Nephron (organoid): ENCODE data around the gene RALGPS1.

ENCODE experiments used
- H3K27ac Mint-ChIP-seq, 3 experiments: 2 replicates each; pipeline ENCODE4 v1.8.0; 2020; ENCODE audit warnings: mixed read lengths in 3 of 3, mild to moderate bottlenecking in 2 of 3, moderate library complexity in 1 of 3
- H3K27me3 Mint-ChIP-seq: 2 replicates; pipeline ENCODE4 v1.8.0; 2021; ENCODE audit warnings: low read depth, mild to moderate bottlenecking, moderate library complexity, mixed read lengths
- H3K36me3 Mint-ChIP-seq: 2 replicates; pipeline ENCODE4 v1.8.0; 2020; ENCODE audit warnings: low read depth, mixed read lengths
- H3K4me1 Mint-ChIP-seq: 2 replicates; pipeline ENCODE4 v1.8.0; 2020; ENCODE audit warnings: mixed read lengths
- H3K4me3 Mint-ChIP-seq, 3 experiments: 2 replicates each; pipeline ENCODE4 v1.8.0; 2020; ENCODE audit warnings: mild to moderate bottlenecking in 3 of 3, mixed read lengths in 3 of 3, moderate library complexity in 2 of 3
- H3K9me3 Mint-ChIP-seq: 2 replicates; pipeline ENCODE4 v1.8.0; 2020; ENCODE audit warnings: mixed read lengths
- CTCF ChIP-seq, 3 experiments: fragments of 200-600 bp; sonication (generic); IDR thresholded peaks; one replicate each; pipeline ENCODE4 v1.5.0; 2021; ENCODE audit warnings: antibody characterized with exemption in 3 of 3; ENCODE audit not compliant: unreplicated experiment in 3 of 3

RALGPS1 gene

GRCh38 chr9:127189628-127190027, 275.0 kb downstream of the RALGPS1 start:
- Mint-ChIP-seq H3K36me3 (no peaks in the 10 kb centered on the region), H3K4me1 (peaks cover 44% of the 10 kb centered on the region)

GRCh38 chr9:127192744-127193143, 278.2 kb downstream of the RALGPS1 start:
- no peaks in the 10 kb centered on the region for H3K9me3 Mint-ChIP-seq
- no peak for TF ChIP-seq CTCF (IDR thresholded peaks at IDR 0.05; ENCODE audit: unreplicated experiment in 3 of 3)
- H3K4me3 Mint-ChIP-seq: no peak overlapping the region
- no peak overlapping the region for H3K27ac Mint-ChIP-seq
- H3K4me1 Mint-ChIP-seq: peaks cover 20% of the 10 kb centered on the region
- no peaks in the 10 kb centered on the region for H3K36me3 Mint-ChIP-seq
- peaks cover 7% of the 10 kb centered on the region for H3K27me3 Mint-ChIP-seq

More at GRCh38 chr9:127189628-127190027, 275.0 kb downstream of the RALGPS1 start:
- Mint-ChIP-seq H3K9me3 (no peaks in the 10 kb centered on the region), H3K27ac (no peak overlapping the region), H3K4me3 (no peak overlapping the region), H3K27me3 (peaks cover 10% of the 10 kb centered on the region)
- no peak for TF ChIP-seq CTCF (IDR thresholded peaks at IDR 0.05; ENCODE audit: unreplicated experiment in 3 of 3)

- H3K27ac Mint-ChIP-seq: no peak overlapping the region
- H3K4me1 Mint-ChIP-seq: peaks cover 26% of the 10 kb centered on the region
- H3K27me3 Mint-ChIP-seq: peaks cover 7% of the 10 kb centered on the region
- no peaks in the 10 kb centered on the region for H3K9me3 Mint-ChIP-seq
- H3K4me3 Mint-ChIP-seq: no peak overlapping the region
- no peak for TF ChIP-seq CTCF (IDR thresholded peaks at IDR 0.05; ENCODE audit: unreplicated experiment in 3 of 3)
- no peaks in the 10 kb centered on the region for H3K36me3 Mint-ChIP-seq
Observed at GRCh38 chr9:127193483-127193882, 278.9 kb downstream of the RALGPS1 start.

- Mint-ChIP-seq H3K36me3 (no peaks in the 10 kb centered on the region), H3K27me3 (peaks cover 3% of the 10 kb centered on the region), H3K27ac (no peak overlapping the region), H3K4me1 (peaks cover 13% of the 10 kb centered on the region), H3K4me3 (no peak overlapping the region), H3K9me3 (no peaks in the 10 kb centered on the region)
- TF ChIP-seq CTCF (IDR thresholded peaks at IDR 0.05; ENCODE audit: unreplicated experiment in 3 of 3): no peak
Observed at GRCh38 chr9:127194881-127195713, 280.5 kb downstream of the RALGPS1 start.

DNA sequence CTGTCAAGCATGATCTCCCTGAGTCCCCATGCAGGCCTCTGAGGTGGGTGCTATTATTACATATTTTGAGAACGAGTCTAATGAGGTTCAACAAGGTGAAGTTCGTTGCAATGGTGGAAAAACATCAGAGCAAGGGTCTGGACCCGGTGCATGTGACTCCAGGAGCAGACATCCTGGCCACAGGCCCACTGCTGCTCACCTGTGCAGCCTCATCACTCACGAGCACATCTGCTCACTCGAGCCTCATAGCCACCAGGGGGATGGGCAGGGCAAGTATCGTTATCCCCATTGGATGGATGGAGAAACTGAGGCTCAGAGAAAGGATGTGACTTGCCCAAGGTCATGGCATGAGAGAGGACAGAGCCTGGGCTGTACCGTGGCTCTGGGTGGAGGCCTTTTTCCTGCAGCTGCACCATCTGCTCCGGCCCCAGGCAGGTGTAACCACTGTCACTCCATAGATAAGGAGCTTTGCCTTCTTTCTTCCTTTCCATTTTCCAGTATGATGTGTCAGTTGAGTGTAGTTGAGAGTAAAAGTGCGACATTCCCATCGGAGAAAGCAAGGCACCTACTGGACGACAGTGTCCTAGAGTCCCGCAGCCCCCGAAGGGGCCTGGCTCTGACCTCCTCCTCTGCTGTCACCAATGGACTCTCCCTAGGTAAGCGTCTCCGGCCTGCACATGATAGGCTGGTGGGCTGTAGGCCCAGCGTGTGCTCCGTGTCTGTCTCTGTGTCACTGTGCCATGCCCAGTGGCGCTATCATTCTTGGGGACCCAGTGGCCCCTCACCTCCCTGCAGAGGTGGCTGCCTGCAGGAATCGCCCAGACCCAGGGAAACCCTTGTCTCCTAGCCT, 281.6 kb downstream of the RALGPS1 start:
- H3K27ac Mint-ChIP-seq: no peak overlapping the region
- peaks cover 3% of the 10 kb centered on the region for H3K27me3 Mint-ChIP-seq
- H3K36me3 Mint-ChIP-seq: no peaks in the 10 kb centered on the region
- H3K9me3 Mint-ChIP-seq: no peaks in the 10 kb centered on the region
- TF ChIP-seq CTCF (IDR thresholded peaks at IDR 0.05; ENCODE audit: unreplicated experiment in 3 of 3): no peak
- H3K4me1 Mint-ChIP-seq: peaks cover 11% of the 10 kb centered on the region
- no peak overlapping the region for H3K4me3 Mint-ChIP-seq
